ENCODE results near the gene ERFE.

DNA sequence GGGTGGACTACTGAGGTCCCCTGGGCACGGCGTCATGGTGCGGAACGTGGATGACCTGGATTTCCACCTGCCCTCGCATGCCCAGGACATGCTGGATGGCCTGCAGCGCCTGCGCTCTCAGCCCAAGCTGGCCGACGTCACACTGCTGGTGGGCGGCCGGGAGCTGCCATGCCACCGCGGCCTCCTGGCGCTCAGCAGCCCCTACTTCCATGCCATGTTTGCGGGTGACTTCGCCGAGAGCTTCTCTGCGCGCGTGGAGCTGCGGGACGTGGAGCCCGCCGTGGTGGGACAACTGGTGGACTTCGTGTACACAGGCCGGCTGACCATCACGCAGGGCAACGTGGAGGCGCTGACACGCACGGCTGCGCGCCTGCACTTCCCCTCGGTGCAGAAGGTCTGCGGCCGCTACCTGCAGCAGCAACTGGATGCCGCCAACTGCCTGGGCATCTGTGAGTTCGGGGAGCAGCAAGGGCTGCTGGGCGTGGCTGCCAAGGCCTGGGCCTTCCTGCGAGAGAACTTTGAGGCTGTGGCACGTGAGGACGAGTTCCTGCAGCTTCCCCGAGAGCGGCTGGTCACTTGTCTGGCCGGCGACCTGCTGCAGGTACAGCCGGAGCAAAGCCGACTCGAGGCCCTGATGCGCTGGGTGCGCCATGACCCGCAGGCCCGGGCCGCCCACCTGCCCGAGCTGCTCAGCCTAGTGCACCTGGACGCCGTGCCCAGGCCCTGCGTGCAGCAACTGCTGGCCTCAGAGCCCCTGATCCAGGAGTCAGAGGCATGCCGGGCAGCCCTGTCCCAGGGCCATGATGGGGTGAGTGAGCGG is 17.8 kb upstream of the ERFE start:
- TF ChIP-seq EZH2 (IDR thresholded peaks at IDR 0.05; ENCODE audit: insufficient read depth, poor library complexity, severe bottlenecking), result no peak
- no peak for TF ChIP-seq EZH2phosphoT487 (IDR thresholded peaks at IDR 0.05; ENCODE audit: insufficient read depth, low read depth)
